Rectal smooth muscle tissue (tissue), 1 donor: ENCODE data around the gene ITPR2.
A peak's percentile ranks its signal among the peaks of the same experiment; 100 is the strongest.

Experiments used
- H3K27ac ChIP-seq: one replicate; pipeline ENCODE4 v1.7.0; 2013; ENCODE audit warnings: low read depth, low read length, inconsistent platforms
- H3K27me3 ChIP-seq: one replicate; pipeline ENCODE4 v1.7.0; 2013; ENCODE audit warnings: low read length; ENCODE audit not compliant: control insufficient read depth, insufficient read depth
- H3K36me3 ChIP-seq: one replicate; pipeline ENCODE4 v1.7.0; 2013; ENCODE audit warnings: low read length; ENCODE audit not compliant: control insufficient read depth, insufficient read depth
- H3K4me1 ChIP-seq: one replicate; pipeline ENCODE4 v1.7.0; 2013; ENCODE audit warnings: low read length; ENCODE audit not compliant: control insufficient read depth, insufficient read depth
- H3K4me3 ChIP-seq: one replicate; pipeline ENCODE4 v1.7.0; 2013; ENCODE audit warnings: low read length
- H3K9ac ChIP-seq: one replicate; pipeline ENCODE4 v1.7.0; 2013; ENCODE audit warnings: low read length

Gene ITPR2

DNA sequence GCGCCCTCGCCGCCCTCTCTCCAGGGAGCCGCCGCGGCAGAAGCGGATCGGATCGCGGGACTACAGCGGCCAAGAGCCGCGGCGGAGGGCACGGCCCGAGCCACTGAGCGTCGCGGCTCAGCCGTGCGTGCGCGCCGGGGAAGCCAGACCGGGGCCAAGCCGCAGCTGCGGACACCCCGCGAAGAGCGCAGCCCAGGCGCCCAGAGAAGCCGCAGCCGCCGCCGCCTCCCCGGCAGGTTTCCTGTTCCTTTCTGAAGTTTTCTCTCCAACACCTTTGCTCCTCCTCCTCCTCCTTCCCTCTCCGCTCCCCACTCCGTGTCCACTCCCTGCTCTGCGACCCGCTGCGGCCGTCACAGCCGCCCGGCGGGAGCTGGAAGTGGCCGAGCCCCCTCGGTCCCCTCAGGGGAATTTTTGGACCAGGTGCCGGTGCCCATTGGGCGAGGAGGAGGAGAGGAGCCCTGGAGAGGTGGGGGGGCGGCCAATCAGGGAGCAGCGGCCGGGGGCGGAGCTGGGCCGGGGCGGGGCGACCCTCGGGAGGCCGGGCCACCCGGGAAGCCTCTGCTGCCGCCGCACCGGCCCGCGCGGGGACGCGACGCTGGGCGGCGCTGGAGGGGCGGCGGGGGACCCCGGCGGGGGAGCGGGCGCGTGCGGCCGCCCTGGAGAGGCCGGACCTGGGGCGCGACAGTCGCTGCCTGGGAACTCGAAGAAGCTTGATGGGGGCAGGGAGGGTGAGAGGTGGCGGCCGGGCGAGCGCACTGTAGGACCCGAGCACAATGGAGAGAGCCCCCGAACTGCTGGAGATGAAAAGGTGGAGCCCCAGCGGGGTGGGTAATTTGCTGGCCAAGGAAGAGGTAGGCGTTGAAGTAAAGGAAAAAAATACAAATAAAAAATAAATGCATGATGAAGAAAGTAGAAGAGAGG, at the start of gene ITPR2:
ITPR2 (minus strand) TSS at position 373 of the 921 bp plus-strand sequence. CDS start 413 bp downstream, outside the sequence.
- peak within 1 kb of the TSS; percentile 99 for H3K4me3 ChIP-seq
- peak within 1 kb of the TSS; percentile 94 for H3K9ac ChIP-seq
- peak within 1 kb of the TSS; percentile 89 for H3K27ac ChIP-seq
- peaks cover 5% of the 10 kb centered on the region for H3K4me1 ChIP-seq
- no peaks in the 10 kb centered on the region for H3K27me3 ChIP-seq
- no peaks in the 10 kb centered on the region for H3K36me3 ChIP-seq

DNA sequence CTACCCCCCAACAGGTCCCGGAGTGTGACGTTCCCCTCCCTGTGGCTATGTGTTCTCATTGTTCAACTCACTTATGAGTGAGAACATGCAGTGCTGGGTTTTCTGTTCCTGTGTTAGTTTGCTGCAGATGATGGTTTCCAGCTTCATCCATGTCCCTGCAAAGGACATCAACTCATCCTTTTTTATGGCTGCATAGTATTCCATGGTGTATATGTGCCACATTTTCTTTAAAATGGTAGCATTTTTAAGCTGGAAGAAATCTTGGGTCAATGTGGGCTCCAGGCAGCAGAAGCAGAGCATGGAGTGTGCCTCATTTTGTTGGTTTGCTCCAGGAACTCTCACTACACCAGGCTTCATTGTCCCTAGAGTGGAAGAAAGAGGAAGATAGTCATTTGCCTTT, 47.6 kb upstream of the ITPR2 start:
- H3K4me3 ChIP-seq = no peak overlapping the region
- no peaks in the 10 kb centered on the region for H3K36me3 ChIP-seq
- H3K27ac ChIP-seq = no peak overlapping the region
- no peak overlapping the region for H3K9ac ChIP-seq
- no peaks in the 10 kb centered on the region for H3K27me3 ChIP-seq
- peaks cover 9% of the 10 kb centered on the region for H3K4me1 ChIP-seq

DNA sequence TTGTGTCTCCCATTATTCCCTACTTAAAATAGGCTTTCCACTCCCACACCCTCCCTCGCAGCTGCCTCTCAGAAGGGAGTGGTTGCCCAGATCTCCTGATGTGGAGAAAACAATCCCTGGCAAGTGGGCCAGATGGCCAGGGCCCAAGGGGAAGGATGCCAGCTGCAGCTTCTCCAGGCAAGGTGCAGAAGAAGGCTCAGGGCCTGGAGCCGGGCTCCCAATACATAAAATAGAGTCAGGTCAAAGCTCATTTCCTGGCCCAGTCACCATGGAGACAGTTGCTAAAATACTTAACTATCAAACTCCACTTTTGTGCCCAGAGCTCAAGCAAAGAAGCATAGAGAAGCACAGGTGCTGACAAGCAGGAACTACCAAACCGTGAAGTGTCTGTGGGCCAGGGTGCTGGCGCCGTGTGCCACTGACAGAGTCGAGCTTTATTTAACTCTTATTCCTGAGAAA, 45.7 kb upstream of the ITPR2 start:
- no peak overlapping the region for H3K4me3 ChIP-seq
- no peaks in the 10 kb centered on the region for H3K36me3 ChIP-seq
- peaks cover 9% of the 10 kb centered on the region for H3K4me1 ChIP-seq
- no peak overlapping the region for H3K9ac ChIP-seq
- no peaks in the 10 kb centered on the region for H3K27me3 ChIP-seq
- H3K27ac ChIP-seq = no peak overlapping the region

DNA sequence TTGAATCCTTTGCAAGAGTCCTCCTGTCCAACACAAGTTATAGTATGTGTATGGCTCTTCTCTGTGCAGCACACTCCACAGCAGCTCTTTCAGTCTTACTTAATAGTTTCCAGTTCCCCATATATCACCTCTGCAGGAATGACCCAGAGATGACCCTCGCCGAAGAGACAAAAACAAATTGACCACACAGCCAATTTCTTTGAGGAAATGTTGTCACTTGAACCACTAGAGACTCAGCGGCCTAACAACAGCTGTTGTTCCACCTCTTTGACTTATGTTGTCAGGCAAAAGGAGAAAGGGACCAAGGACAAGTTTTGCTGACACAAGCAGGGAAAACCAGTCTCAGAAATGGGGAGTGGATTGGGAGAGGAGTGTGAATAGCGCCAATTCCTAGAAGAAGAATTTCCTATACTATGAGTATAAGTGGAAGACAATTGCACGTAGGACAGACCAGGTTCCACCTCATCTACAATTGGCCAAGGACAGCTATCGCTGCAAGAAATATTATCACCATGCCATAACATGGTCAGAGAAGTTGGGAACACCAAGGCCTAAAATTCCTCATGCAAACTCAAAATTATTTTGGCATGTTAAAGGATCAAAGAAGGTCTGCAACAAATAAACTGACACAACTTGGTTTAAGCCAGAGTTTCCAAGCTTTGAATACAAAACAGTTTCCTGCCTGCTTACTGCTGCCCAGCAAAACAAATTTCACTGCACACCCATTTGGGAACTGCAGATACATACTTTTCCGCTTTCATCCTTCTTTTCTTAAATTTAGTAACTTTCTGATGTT, 41.7 kb upstream of the ITPR2 start:
- Histone ChIP-seq H3K4me3 (no peak overlapping the region), H3K36me3 (no peaks in the 10 kb centered on the region), H3K4me1 (peaks cover 12% of the 10 kb centered on the region), H3K9ac (no peak overlapping the region), H3K27ac (no peak overlapping the region), H3K27me3 (no peaks in the 10 kb centered on the region)

DNA sequence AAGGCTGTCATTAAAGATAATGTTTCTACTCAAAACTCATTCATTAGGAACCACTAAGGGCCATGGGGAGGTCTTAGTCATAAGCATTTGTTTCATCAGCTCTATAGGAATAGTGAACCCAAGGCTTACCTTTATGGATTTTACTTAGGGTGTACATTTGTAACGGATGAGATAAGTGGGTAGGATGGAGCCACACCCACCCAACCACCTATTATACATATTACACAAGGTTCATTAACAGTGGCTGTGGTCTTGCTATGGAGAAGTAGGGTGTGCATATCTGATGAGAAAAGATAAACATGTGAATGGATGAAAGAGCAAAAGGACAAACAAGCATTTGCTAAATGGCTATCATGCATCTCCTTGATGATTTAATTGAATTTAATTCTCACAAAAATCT, 39.6 kb upstream of the ITPR2 start:
- H3K9ac ChIP-seq = no peak overlapping the region
- no peak overlapping the region for H3K4me3 ChIP-seq
- H3K36me3 ChIP-seq = no peaks in the 10 kb centered on the region
- no peaks in the 10 kb centered on the region for H3K27me3 ChIP-seq
- peaks cover 3% of the 10 kb centered on the region for H3K4me1 ChIP-seq
- H3K27ac ChIP-seq = no peak overlapping the region

DNA sequence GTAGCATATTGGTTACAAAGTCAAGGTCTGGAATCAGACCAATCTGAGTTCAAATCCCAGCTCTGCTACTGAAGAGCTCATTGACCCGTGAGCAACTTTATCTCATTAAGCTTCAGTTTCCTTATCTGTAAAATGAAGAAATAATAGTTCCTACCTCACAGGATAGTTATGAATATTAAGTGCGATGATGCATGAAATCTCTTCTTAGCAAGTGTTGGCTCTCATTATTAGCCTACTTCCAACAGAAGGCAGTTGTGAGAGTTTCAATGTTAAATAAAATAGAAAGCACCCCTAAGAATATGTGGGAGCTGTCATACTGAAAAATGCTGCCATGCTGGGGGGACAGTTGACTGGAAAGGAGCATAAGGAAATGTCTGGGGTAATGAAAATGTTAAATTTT, 39.0 kb upstream of the ITPR2 start:
- Histone ChIP-seq H3K27me3 (no peaks in the 10 kb centered on the region), H3K4me1 (peaks cover 3% of the 10 kb centered on the region)

DNA sequence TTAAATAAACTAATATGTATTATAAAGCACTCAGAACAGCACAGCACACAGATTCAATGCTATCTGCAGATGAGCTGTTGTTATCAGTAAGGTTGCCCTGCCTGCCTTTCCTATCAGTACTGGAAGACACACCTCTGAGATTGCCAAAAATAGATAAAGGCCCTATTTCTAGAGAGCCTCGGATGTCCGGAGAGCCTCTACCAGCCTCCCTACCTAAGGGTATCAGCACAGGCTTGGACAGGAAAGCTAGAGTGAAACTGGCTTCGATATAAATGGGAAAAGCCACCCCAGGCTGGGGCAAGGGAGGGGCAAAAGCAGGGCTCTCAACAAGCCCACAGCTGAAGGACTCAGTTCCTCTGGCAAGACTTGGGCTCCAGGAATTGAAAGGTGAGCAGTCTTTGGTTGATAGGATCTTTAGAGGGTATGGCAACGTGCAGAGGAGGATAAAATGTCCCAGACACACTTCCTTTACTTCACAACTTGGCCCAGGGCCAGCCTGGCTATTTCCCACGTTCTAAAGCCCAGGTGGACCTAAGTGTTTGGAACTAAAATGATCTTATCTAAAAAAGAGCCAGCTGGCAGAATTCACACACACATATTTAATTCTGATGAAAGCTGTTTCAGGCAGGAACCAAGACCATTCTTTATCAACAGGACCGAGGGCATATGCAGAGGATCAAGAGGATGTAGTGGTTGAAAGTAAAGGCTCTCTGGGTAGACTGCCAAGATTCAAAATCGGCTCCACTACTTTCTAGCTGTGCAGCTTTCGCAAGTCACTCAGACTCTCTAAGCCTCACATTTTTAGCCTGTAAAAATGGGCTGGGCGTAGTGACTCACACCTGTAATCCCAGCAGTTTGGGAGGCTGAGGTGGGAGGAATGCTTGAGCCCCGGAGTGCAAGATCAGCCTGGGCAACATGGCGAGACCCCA, 37.8 kb upstream of the ITPR2 start:
- H3K27me3 ChIP-seq = no peaks in the 10 kb centered on the region
- no peaks in the 10 kb centered on the region for H3K36me3 ChIP-seq
- H3K9ac ChIP-seq = no peak overlapping the region
- H3K27ac ChIP-seq = no peak overlapping the region
- no peak overlapping the region for H3K4me3 ChIP-seq
- peaks cover 3% of the 10 kb centered on the region for H3K4me1 ChIP-seq

More for the DNA sequence above, 39.0 kb upstream of the ITPR2 start:
- no peak overlapping the region for H3K27ac ChIP-seq
- no peaks in the 10 kb centered on the region for H3K36me3 ChIP-seq
- H3K4me3 ChIP-seq = no peak overlapping the region
- H3K9ac ChIP-seq = no peak overlapping the region

DNA sequence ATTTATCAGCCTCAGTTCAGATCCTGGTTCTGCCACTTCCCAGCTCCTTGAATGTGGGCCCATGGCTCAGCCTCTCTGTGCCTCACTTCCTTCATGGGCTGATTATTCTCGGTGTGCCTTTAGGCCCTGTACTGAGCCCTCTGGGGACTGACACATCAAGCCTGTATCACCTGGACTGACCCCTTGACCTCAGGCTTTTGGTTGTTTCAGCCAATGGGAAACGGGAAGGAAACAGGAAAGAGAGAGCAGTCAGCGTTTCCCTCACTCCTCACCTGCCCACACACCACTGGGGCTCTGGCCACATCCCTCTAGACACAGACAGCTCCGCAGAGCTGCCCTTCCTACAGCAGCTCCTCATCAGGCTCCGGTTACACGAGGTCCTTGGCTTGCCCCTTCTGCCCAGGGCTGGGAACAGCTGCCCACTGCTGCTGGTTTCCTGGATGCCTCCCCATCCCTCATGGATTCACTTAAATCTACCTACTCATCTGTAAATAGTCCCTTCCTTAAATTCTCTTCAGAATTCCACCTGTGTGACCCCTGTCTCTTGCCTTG, 37.0 kb upstream of the ITPR2 start:
- Histone ChIP-seq H3K36me3 (no peaks in the 10 kb centered on the region), H3K27me3 (no peaks in the 10 kb centered on the region), H3K27ac (no peak overlapping the region), H3K9ac (no peak overlapping the region), H3K4me1 (peaks cover 3% of the 10 kb centered on the region), H3K4me3 (no peak overlapping the region)

DNA sequence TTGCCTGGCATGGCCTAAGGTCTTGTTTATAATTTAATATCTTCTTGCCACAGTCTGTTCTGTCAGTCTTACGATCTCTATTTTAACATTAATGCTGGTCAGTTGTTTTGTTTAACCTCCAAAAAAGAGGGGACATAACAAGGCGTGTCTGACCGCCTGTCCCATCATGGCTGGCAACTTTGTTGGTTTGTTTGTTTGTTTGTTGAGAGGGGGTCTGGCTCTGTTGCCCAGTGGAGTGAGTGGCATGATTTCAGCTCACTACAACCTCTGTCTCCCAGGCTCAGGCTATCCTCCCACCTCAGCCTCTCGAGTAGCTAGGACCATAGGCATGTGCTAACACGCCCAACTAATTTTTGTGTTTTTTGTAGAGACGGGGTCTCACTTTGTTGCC, 36.1 kb upstream of the ITPR2 start:
- Histone ChIP-seq H3K9ac (no peak overlapping the region), H3K27me3 (no peaks in the 10 kb centered on the region), H3K4me3 (no peak overlapping the region), H3K36me3 (no peaks in the 10 kb centered on the region), H3K4me1 (peaks cover 3% of the 10 kb centered on the region), H3K27ac (no peak overlapping the region)

DNA sequence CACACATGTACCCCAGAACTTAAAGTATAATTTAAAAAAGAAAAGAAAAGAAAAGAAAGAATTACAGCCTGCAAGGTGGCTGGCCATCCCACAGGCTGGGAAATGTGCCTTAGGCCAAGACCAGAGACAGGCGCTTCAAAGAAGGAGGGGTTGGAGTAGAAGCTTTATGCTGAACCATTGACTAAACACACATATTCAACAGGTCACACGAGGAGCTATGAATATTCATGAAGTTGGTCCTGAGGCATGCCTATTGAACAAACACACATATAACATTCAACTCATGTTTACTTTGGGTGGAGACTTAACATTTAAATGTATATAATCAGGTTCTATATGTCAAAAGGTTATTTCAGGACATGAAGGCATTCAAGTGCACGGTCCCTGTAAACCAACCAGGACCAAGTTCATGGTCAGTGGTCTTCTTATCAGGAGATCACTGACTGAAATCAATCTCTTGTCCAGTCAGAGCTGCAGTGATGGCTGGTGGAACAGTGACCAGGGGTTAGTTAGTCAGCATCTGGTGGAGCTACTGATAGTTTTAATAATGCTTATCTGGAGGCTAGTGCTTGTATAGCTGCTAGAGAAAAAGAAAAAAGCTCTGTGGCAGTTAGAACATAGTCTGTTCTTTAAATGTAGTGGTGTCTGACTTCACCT, 35.6 kb upstream of the ITPR2 start:
- H3K36me3 ChIP-seq = no peaks in the 10 kb centered on the region
- no peak overlapping the region for H3K27ac ChIP-seq

DNA sequence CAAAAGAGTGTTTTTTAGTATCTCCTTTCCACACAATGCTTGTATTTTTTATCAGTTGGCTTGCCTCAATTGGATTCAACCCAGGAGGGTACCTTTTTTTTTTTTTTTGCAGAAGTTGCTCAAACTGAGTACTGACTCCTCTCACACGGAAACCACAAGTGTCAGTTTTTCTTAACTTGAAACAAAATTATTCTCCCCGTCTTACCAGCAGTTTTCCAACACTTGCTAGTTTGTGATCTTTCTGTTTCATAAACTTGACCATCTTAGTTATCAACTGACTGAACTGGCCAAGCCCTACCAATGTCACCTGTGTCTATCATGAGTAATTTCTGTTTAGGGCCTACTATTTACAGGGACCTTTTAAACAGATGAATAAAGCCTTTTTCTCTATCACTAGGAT, 34.1 kb upstream of the ITPR2 start:
- H3K9ac ChIP-seq = no peak overlapping the region
- no peaks in the 10 kb centered on the region for H3K36me3 ChIP-seq
- no peak overlapping the region for H3K4me3 ChIP-seq
- no peaks in the 10 kb centered on the region for H3K27me3 ChIP-seq
- peaks cover 3% of the 10 kb centered on the region for H3K4me1 ChIP-seq
- H3K27ac ChIP-seq = no peak overlapping the region

More for the DNA sequence above, 35.6 kb upstream of the ITPR2 start:
- Histone ChIP-seq H3K9ac (no peak overlapping the region), H3K4me3 (no peak overlapping the region), H3K27me3 (no peaks in the 10 kb centered on the region), H3K4me1 (peaks cover 3% of the 10 kb centered on the region)
